Liver (tissue), 9 donors: Measurements from ENCODE around the gene CRB1. TPM values are rescaled to one million over a fixed set of nuclear protein-coding genes. Genes with fewer than 3 reads are reported as not detected.

ENCODE experiments used
- DNase-seq: peaks from one replicate; pipeline ENCODE4 v3.0.0-alpha.2; 2017; ENCODE audit warnings: low spot score
- H3K27ac ChIP-seq, 2 donors: one replicate each; pipeline ENCODE4 v1.7.0; 2013; ENCODE audit warnings: inconsistent platforms in 2 of 2, low read length in 2 of 2, control low read depth in 1 of 2, low read depth in 1 of 2, mild to moderate bottlenecking in 1 of 2
- H3K27me3 ChIP-seq, 4 donors: one replicate each; pipeline versions ENCODE4 v1.6.1 to v1.7.0; 2013; ENCODE audit warnings: low read length in 3 of 4, inconsistent platforms in 1 of 4, mild to moderate bottlenecking in 1 of 4, moderate library complexity in 1 of 4; ENCODE audit not compliant: control insufficient read depth in 4 of 4, insufficient read depth in 4 of 4
- H3K36me3 ChIP-seq, 4 donors: one replicate each; pipeline versions ENCODE4 v1.6.1 to v1.7.0; 2013; ENCODE audit warnings: low read length in 3 of 4, mild to moderate bottlenecking in 3 of 4, low read depth in 1 of 4, moderate library complexity in 1 of 4; ENCODE audit not compliant: control insufficient read depth in 4 of 4, insufficient read depth in 3 of 4
- H3K4me1 ChIP-seq, 4 donors: one replicate each; pipeline versions ENCODE4 v1.6.1 to v1.7.0; 2013; ENCODE audit warnings: low read length in 3 of 4, mild to moderate bottlenecking in 3 of 4, moderate library complexity in 1 of 4; ENCODE audit not compliant: control insufficient read depth in 4 of 4, insufficient read depth in 4 of 4
- H3K4me3 ChIP-seq, 3 donors: one replicate each; pipeline versions ENCODE4 v1.6.1 to v1.7.0; 2013; ENCODE audit warnings: low read length in 3 of 3, control low read depth in 1 of 3, low read depth in 1 of 3, mild to moderate bottlenecking in 1 of 3
- H3K9ac ChIP-seq, 2 donors: one replicate each; pipeline ENCODE4 v1.7.0; 2013; ENCODE audit warnings: low read length in 2 of 2, mild to moderate bottlenecking in 2 of 2, moderate library complexity in 2 of 2, control low read depth in 1 of 2, low read depth in 1 of 2
- H3K9me3 ChIP-seq, 4 donors: one replicate each; pipeline versions ENCODE4 v1.6.1 to v1.7.0; 2013; ENCODE audit warnings: low read length in 3 of 4; ENCODE audit not compliant: control insufficient read depth in 4 of 4
- EGR1 ChIP-seq, 2 donors: IDR thresholded peaks; 2 replicates each; pipeline ENCODE4 v1.6.1; 2016 to 2018; ENCODE audit warnings: antibody characterized with exemption in 2 of 2, low read depth in 2 of 2
- FOXA1 ChIP-seq: IDR thresholded peaks from 2 replicates; pipeline ENCODE4 v1.6.1; 2016; ENCODE audit warnings: antibody characterized with exemption
- FOXA2 ChIP-seq: IDR thresholded peaks from 2 replicates; pipeline ENCODE4 v1.6.1; 2016; ENCODE audit warnings: antibody characterized with exemption
- GABPA ChIP-seq, 2 donors: IDR thresholded peaks in 1 of 2; conservative IDR thresholded peaks in 1 of 2; 2 replicates each; pipeline ENCODE4 v1.6.1; 2016; ENCODE audit warnings: antibody characterized with exemption in 2 of 2, mild to moderate bottlenecking in 1 of 2, moderate library complexity in 1 of 2
- HNF4A ChIP-seq, 2 donors: conservative IDR thresholded peaks; 2 replicates each; pipeline ENCODE4 v1.6.1; 2016; ENCODE audit warnings: antibody characterized with exemption in 2 of 2, mild to moderate bottlenecking in 2 of 2
- HNF4G ChIP-seq: IDR thresholded peaks from 2 replicates; pipeline ENCODE4 v1.6.1; 2016; ENCODE audit warnings: antibody characterized with exemption
- JUND ChIP-seq, 2 donors: IDR thresholded peaks; 2 replicates each; pipeline ENCODE4 v1.6.1; 2016; ENCODE audit warnings: antibody characterized with exemption in 2 of 2
- NR2F2 ChIP-seq: IDR thresholded peaks from 2 replicates; pipeline ENCODE4 v1.6.1; 2016; ENCODE audit warnings: antibody characterized with exemption
- RAD21 ChIP-seq, 2 donors: IDR thresholded peaks; 2 replicates each; pipeline ENCODE4 v1.6.1; 2016; ENCODE audit warnings: antibody characterized with exemption in 2 of 2, mild to moderate bottlenecking in 2 of 2
- RXRA ChIP-seq, 2 donors: IDR thresholded peaks; 2 replicates each; pipeline ENCODE4 v1.6.1; 2017 to 2018; ENCODE audit warnings: antibody characterized with exemption in 2 of 2, mild to moderate bottlenecking in 1 of 2
- SP1 ChIP-seq: IDR thresholded peaks from 2 replicates; pipeline ENCODE4 v1.6.1; 2018; ENCODE audit warnings: antibody characterized with exemption, mild to moderate bottlenecking
- TAF1 ChIP-seq: conservative IDR thresholded peaks from 2 replicates; pipeline ENCODE4 v1.6.1; 2016; ENCODE audit warnings: antibody characterized with exemption, mild to moderate bottlenecking
- YY1 ChIP-seq: IDR thresholded peaks from 2 replicates; pipeline ENCODE4 v1.6.1; 2016; ENCODE audit warnings: antibody characterized with exemption, mild to moderate bottlenecking
- WGBS: extraction: QIAGEN DNeasy Blood & Tissue Kit; methylation state at CpG from one replicate; pipeline ENCODE4 v1.1.7; 2013; 5-methylcytosine and 5-hydroxymethylcytosine counted together
- polyA plus RNA-seq, 2 donors: library from polyadenylated mRNA; stranded (reverse) in 1 of 2; unstranded in 1 of 2; fragments of 200-250 nt in 1 of 2; fragments of >200 nt in 1 of 2; fragmentation: Nextera tagmentation in 1 of 2; extraction: Ambion mirVana in 1 of 2; gene quantifications; one replicate each; pipeline versions ENCODE4 v1.2.1 to v1.2.3, GENCODE V29; 2013 to 2015
- total RNA-seq, 2 donors: library from RNA; depleted of rRNA; stranded (reverse); fragments of >200 nt; gene quantifications; one replicate each; pipeline ENCODE4 v1.2.3, GENCODE V29; 2014
- TF ChIP-seq, protein P1 (sequence below): IDR thresholded peaks from 2 replicates; pipeline ENCODE4 v1.6.1; 2016; ENCODE audit warnings: antibody characterized with exemption
- TF ChIP-seq, protein P2 (sequence below): IDR thresholded peaks from 2 replicates; pipeline ENCODE4 v1.6.1; 2016; ENCODE audit warnings: antibody characterized with exemption
- TF ChIP-seq, protein P3 (sequence below): fragments of 150-350 bp; IDR thresholded peaks from 2 replicates; pipeline ENCODE4 v1.5.1; 2017; ENCODE audit warnings: improper control_type of control experiment, low read depth, low read length; ENCODE audit not compliant: missing input control
- TF ChIP-seq, protein P4 (sequence below): IDR thresholded peaks from 2 replicates; pipeline ENCODE4 v1.6.1; 2016; ENCODE audit warnings: antibody characterized with exemption
- TF ChIP-seq, protein P5 (sequence below): IDR thresholded peaks from 2 replicates; pipeline ENCODE4 v1.6.1; 2016; ENCODE audit warnings: antibody characterized with exemption, mild to moderate bottlenecking
- donor health status: healthy.
- donor health status: healthy.
- donor health status: healthy.
- donor health status: healthy.
- donor health status: healthy.

Gene CRB1
- total and polyA plus RNA-seq, 4 donors = 5.1 TPM; not detected in 3

DNA sequence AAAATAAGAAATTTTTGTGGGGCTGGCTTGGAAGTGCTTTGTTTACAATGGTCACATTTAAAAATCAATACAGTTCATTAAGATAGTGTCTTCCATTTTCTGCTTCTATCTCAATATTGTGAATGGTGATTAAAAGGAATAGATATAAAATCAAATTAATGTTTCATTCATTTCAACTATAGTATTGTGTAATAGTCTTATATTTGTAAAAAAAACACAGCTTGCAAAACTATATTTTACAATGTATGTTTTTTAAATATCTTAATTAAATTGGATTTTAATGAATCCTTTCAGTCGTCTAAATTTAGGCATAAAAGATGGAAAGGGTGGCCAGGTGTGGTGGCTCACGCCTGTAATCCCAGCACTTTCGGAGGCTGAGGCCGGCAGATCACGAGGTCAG lies 63.5 kb downstream of the CRB1 start:
- H3K27me3 ChIP-seq = no peaks in the 10 kb centered on the region
- no peaks in the 10 kb centered on the region for H3K4me1 ChIP-seq
- no peak for DNase-seq
- no peaks in the 10 kb centered on the region for H3K36me3 ChIP-seq
- H3K9ac ChIP-seq = no peak overlapping the region
- TF ChIP-seq HNF4G = no peak
- no peak for TF ChIP-seq RAD21 (IDR thresholded peaks at IDR 0.05)
- TF ChIP-seq, protein P1, sequence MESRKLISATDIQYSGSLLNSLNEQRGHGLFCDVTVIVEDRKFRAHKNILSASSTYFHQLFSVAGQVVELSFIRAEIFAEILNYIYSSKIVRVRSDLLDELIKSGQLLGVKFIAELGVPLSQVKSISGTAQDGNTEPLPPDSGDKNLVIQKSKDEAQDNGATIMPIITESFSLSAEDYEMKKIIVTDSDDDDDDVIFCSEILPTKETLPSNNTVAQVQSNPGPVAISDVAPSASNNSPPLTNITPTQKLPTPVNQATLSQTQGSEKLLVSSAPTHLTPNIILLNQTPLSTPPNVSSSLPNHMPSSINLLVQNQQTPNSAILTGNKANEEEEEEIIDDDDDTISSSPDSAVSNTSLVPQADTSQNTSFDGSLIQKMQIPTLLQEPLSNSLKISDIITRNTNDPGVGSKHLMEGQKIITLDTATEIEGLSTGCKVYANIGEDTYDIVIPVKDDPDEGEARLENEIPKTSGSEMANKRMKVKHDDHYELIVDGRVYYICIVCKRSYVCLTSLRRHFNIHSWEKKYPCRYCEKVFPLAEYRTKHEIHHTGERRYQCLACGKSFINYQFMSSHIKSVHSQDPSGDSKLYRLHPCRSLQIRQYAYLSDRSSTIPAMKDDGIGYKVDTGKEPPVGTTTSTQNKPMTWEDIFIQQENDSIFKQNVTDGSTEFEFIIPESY = no peak
- no peak for TF ChIP-seq EGR1 (IDR thresholded peaks at IDR 0.05; ENCODE audit: low read depth in 2 of 2)
- no peak for TF ChIP-seq HNF4A (conservative IDR thresholded peaks at IDR 0.05)
- TF ChIP-seq, protein P2, sequence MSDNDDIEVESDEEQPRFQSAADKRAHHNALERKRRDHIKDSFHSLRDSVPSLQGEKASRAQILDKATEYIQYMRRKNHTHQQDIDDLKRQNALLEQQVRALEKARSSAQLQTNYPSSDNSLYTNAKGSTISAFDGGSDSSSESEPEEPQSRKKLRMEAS = no peak
- TF ChIP-seq GABPA (IDR thresholded peaks at IDR 0.05 in 1 of 2, conservative IDR thresholded peaks at IDR 0.05 in 1 of 2) = no peak
- no peak for TF ChIP-seq FOXA1
- no peak for TF ChIP-seq YY1
- TF ChIP-seq JUND (IDR thresholded peaks at IDR 0.05) = no peak
- no peak for TF ChIP-seq NR2F2
- TF ChIP-seq, protein P3, sequence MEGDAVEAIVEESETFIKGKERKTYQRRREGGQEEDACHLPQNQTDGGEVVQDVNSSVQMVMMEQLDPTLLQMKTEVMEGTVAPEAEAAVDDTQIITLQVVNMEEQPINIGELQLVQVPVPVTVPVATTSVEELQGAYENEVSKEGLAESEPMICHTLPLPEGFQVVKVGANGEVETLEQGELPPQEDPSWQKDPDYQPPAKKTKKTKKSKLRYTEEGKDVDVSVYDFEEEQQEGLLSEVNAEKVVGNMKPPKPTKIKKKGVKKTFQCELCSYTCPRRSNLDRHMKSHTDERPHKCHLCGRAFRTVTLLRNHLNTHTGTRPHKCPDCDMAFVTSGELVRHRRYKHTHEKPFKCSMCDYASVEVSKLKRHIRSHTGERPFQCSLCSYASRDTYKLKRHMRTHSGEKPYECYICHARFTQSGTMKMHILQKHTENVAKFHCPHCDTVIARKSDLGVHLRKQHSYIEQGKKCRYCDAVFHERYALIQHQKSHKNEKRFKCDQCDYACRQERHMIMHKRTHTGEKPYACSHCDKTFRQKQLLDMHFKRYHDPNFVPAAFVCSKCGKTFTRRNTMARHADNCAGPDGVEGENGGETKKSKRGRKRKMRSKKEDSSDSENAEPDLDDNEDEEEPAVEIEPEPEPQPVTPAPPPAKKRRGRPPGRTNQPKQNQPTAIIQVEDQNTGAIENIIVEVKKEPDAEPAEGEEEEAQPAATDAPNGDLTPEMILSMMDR = no peak
- no peak for TF ChIP-seq RXRA (IDR thresholded peaks at IDR 0.05)
- TF ChIP-seq, protein P4, sequence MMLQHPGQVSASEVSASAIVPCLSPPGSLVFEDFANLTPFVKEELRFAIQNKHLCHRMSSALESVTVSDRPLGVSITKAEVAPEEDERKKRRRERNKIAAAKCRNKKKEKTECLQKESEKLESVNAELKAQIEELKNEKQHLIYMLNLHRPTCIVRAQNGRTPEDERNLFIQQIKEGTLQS = no peak
- TF ChIP-seq, protein P5, sequence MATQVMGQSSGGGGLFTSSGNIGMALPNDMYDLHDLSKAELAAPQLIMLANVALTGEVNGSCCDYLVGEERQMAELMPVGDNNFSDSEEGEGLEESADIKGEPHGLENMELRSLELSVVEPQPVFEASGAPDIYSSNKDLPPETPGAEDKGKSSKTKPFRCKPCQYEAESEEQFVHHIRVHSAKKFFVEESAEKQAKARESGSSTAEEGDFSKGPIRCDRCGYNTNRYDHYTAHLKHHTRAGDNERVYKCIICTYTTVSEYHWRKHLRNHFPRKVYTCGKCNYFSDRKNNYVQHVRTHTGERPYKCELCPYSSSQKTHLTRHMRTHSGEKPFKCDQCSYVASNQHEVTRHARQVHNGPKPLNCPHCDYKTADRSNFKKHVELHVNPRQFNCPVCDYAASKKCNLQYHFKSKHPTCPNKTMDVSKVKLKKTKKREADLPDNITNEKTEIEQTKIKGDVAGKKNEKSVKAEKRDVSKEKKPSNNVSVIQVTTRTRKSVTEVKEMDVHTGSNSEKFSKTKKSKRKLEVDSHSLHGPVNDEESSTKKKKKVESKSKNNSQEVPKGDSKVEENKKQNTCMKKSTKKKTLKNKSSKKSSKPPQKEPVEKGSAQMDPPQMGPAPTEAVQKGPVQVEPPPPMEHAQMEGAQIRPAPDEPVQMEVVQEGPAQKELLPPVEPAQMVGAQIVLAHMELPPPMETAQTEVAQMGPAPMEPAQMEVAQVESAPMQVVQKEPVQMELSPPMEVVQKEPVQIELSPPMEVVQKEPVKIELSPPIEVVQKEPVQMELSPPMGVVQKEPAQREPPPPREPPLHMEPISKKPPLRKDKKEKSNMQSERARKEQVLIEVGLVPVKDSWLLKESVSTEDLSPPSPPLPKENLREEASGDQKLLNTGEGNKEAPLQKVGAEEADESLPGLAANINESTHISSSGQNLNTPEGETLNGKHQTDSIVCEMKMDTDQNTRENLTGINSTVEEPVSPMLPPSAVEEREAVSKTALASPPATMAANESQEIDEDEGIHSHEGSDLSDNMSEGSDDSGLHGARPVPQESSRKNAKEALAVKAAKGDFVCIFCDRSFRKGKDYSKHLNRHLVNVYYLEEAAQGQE = no peak
- no peak for TF ChIP-seq TAF1
- no peak for TF ChIP-seq SP1
- no peak for TF ChIP-seq FOXA2
- H3K4me3 ChIP-seq = no peak overlapping the region
- H3K9me3 ChIP-seq = no peaks in the 10 kb centered on the region
- WGBS = 91% methylated on average over 5 of the region's 5 CpGs
- H3K27ac ChIP-seq = no peak overlapping the region
